HFF-Myc (cell line): ENCODE data around the gene KIF1B.
A peak's percentile ranks its signal among the peaks of the same experiment; 100 is the strongest.

ENCODE experiments used
- DNase-seq: peaks from one replicate; pipeline ENCODE4 v3.0.0-alpha.2; 2011; ENCODE audit warnings: low read depth; ENCODE audit errors: extremely low read depth
- H3K4me3 ChIP-seq: replicated peaks from 2 replicates; pipeline ENCODE4 v1.5.1; 2011; ENCODE audit warnings: low read depth, mild to moderate bottlenecking, control low read depth, low read length
- TF ChIP-seq, protein P1 (sequence below): IDR thresholded peaks from 2 replicates; pipeline ENCODE4 v1.5.1; 2012; ENCODE audit warnings: mild to moderate bottlenecking, low read depth, low read length, control low read depth; ENCODE audit errors: missing control alignments

KIF1B gene

GRCh38 chr1:10339036-10339567, 128.7 kb downstream of the KIF1B start:
- TF ChIP-seq, protein P1, sequence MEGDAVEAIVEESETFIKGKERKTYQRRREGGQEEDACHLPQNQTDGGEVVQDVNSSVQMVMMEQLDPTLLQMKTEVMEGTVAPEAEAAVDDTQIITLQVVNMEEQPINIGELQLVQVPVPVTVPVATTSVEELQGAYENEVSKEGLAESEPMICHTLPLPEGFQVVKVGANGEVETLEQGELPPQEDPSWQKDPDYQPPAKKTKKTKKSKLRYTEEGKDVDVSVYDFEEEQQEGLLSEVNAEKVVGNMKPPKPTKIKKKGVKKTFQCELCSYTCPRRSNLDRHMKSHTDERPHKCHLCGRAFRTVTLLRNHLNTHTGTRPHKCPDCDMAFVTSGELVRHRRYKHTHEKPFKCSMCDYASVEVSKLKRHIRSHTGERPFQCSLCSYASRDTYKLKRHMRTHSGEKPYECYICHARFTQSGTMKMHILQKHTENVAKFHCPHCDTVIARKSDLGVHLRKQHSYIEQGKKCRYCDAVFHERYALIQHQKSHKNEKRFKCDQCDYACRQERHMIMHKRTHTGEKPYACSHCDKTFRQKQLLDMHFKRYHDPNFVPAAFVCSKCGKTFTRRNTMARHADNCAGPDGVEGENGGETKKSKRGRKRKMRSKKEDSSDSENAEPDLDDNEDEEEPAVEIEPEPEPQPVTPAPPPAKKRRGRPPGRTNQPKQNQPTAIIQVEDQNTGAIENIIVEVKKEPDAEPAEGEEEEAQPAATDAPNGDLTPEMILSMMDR, result no peak
- no peak for DNase-seq
- no peak overlapping the region for H3K4me3 ChIP-seq

DNA sequence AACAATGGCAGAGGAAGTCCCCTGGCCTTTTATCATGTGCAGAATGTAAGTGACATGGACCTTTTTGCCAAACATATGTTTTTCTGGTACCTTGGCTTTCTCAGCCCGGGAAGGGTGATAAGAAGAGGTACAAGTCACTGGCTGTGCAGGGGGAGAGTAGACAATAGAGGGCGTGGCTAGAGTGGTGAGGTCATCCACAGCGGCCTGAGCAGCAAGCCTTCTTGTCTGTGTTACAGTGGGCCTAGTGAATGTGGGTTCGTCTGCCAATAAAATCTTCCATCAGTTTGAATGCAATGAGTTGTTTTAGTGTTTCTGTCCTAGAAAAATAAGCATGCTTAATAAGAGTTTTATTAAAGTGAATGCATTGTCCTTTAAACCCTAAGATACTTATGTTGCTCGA, 129.4 kb downstream of the KIF1B start:
- peak; percentile 10 for DNase-seq
- TF ChIP-seq, protein P1, result no peak
- H3K4me3 ChIP-seq, result no peak overlapping the region

GRCh38 chr1:10340930-10341590, 130.7 kb downstream of the KIF1B start:
- TF ChIP-seq, protein P1, result no peak

DNA sequence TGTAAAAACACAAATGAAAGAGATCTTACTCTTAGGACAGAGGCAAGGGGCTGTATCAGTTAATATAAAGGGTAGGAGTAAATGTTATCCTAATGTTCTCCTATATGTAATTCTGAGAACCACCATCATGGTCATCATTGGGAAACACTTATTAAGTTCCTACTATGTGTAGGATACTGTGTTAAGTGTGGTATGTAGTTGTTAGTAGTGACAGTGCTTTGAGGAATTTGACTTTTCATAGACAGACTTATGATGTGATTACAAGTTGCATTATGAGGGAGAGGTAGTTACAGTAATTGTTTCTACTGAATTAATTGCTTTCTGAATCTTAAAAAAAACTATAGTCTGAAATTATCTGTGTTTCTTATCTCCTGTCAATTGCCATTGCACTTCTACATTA, 136.7 kb downstream of the KIF1B start:
- TF ChIP-seq, protein P1, result no peak
- DNase-seq, result no peak
- H3K4me3 ChIP-seq, result no peak overlapping the region

More at GRCh38 chr1:10340930-10341590, 130.7 kb downstream of the KIF1B start:
- no peak for DNase-seq
- H3K4me3 ChIP-seq, result no peak overlapping the region

DNA sequence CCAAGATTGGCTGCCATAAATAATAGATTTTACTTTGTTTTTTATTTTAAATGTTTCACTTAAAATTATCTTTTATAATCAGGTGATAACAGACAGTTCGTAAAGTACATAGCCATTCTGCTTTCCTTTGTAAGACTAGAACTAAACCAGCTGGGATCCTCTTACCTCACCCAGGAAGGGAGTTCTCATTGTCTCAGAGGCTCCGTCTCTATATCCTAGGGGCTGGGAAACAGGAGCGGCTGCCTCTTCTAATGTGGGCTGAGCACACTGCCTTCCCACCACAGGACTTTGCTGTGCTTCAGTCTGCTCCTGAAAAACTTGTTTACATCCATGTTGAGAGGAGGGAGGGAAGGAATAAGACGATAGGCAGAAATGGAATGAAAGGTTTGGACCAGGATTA, 142.9 kb downstream of the KIF1B start:
- DNase-seq, result no peak
- TF ChIP-seq, protein P1, result no peak
- no peak overlapping the region for H3K4me3 ChIP-seq

DNA sequence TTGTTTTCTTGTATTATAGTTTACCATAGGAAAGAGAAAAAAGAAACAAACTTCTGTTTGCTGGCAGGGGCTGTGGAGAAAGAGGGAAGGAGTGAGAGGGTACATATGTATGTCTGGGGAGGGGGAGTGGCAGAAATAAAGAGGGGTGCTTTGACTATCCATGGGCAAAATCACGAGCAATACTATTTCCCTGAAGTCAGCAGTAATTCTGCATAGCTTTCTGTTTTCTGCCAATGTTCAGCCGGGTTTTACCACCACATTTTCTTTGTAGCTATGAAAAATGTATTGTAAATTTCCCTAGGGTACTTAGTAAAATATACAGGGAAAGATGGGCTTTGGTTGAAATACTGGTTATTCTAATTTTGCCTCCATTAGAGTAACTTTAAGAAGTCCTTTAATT, 143.3 kb downstream of the KIF1B start:
- DNase-seq, result no peak
- TF ChIP-seq, protein P1, result no peak
- no peak overlapping the region for H3K4me3 ChIP-seq
